ENCODE results near the gene BMPR1B.

DNA sequence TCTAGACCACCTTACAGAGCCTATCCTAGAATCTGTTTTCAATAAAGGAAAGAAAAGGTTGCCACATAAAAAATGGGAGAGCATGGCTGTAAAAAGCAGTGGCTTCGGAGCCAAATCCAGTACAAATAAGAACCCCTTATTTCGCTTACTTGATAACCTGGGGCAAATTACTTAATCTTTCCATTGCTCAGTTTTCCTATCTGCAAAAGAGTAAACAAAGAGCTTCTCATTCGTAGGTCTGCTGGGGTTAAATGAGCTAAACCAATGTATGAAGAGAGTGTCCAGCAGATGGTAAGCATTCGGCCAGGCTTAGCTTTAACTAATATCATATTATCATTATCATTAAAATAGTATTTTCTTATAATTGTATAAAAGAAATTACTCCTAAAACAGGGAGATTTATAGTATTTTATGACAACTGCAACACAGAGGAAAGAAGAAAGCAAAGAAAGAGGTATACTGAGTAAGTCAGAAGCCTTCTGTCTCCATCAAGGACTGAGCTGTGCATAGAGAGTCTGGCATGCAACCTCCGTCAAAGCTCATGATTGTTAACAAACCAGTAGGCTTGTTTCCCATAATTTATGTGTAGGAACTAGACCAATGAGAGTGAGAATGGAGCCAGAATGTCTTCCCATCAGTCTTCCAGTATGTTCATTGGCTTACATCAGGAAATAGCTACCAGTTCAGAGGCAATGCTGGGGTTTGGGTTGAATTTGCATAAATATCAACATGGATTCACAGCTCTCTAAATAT lies 426.1 kb downstream of the BMPR1B start:
- TF ChIP-seq, protein P1, sequence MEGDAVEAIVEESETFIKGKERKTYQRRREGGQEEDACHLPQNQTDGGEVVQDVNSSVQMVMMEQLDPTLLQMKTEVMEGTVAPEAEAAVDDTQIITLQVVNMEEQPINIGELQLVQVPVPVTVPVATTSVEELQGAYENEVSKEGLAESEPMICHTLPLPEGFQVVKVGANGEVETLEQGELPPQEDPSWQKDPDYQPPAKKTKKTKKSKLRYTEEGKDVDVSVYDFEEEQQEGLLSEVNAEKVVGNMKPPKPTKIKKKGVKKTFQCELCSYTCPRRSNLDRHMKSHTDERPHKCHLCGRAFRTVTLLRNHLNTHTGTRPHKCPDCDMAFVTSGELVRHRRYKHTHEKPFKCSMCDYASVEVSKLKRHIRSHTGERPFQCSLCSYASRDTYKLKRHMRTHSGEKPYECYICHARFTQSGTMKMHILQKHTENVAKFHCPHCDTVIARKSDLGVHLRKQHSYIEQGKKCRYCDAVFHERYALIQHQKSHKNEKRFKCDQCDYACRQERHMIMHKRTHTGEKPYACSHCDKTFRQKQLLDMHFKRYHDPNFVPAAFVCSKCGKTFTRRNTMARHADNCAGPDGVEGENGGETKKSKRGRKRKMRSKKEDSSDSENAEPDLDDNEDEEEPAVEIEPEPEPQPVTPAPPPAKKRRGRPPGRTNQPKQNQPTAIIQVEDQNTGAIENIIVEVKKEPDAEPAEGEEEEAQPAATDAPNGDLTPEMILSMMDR (conservative IDR thresholded peaks at IDR 0.05; ENCODE audit: low read depth, low read length) = no peak
- TF ChIP-seq CEBPB (IDR thresholded peaks at IDR 0.05; ENCODE audit: low read depth, low read length) (no peak), MAFK (IDR thresholded peaks at IDR 0.05; ENCODE audit: low read depth, low read length) (no peak), RCOR1 (IDR thresholded peaks at IDR 0.05; ENCODE audit: insufficient replicate concordance, low read length) (no peak), POLR2A (IDR thresholded peaks at IDR 0.05; ENCODE audit: low read depth, low read length) (no peak)

Measured in IMR-90 (cell line).